NCI-H2171 treated with DMSO at 0.1 percent for 48 hours (cell line): ENCODE measurements around the gene GCAT.
A peak's percentile ranks its signal among the peaks of the same experiment; 100 is the strongest.

Source experiments
- DNase-seq: peaks from one replicate; lab custom pipeline; 2025; lab: John Stamatoyannopoulos, UW

GCAT gene

DNA sequence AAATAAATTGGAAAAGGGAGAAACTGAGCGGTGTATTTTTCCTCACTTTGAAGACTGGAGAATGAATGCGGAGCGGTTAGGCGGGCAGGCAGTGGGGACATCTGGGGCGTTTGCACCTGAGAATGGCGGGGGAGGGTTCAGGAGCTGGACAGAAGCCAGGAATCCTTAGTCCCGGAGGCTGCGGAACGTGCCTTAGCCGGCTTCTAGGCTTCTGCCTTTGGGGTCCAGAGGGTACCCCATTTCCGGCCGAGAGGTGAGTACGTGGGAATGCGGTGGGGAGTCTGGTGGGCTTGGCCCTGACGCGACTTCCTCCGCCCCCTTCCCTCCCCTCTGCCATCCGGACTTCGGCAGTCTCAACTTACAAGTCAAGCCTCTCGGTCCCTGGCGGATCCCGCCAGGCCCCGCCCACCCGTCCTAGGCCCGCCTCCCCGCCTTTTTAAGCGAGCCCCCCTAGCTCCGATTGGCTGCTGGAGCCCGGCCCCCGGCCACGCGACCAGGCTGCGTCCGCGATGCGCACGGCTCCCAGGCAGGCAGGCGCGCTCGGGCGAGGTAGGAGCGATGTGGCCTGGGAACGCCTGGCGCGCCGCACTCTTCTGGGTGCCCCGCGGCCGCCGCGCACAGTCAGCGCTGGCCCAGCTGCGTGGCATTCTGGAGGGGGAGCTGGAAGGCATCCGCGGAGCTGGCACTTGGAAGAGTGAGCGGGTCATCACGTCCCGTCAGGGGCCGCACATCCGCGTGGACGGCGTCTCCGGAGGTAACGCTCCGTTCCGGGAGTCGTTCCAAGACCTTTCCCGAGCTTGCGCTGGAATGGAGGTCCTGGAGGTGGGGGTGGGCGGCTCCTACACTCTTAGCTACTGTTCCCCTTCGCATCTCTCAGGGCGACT, at the start of gene GCAT:
Gene GCAT, plus strand, starts transcription at position 525 of the 884 bp plus-strand sequence. Its CDS starts 34 bp downstream, at position 559.
- peak; percentile 98 for DNase-seq

DNA sequence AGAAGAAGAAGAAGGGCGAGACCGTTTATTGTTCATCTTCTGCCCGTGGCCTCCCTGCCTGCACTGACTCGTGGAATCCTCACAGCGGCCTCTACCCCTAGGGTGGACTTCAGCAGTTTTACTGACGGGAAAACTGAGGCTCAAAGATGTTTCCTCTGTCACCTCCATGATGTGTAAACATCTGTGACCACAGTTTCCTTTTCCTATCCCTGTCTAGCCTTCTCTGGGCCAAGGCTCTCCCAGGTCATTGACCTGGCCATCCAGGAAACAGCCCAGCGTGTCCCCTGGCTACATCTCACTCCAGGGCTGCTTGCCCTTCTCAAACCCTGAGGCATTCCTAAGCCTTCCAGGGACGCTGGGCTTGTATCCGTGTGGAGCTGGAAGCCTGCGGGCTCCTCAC, 49.0 kb upstream of the GCAT start:
- no peak for DNase-seq

GRCh38 chr22:37759281-37759680, 48.5 kb upstream of the GCAT start:
- no peak for DNase-seq

GRCh38 chr22:37760152-37760551, 47.6 kb upstream of the GCAT start:
- no peak for DNase-seq

DNA sequence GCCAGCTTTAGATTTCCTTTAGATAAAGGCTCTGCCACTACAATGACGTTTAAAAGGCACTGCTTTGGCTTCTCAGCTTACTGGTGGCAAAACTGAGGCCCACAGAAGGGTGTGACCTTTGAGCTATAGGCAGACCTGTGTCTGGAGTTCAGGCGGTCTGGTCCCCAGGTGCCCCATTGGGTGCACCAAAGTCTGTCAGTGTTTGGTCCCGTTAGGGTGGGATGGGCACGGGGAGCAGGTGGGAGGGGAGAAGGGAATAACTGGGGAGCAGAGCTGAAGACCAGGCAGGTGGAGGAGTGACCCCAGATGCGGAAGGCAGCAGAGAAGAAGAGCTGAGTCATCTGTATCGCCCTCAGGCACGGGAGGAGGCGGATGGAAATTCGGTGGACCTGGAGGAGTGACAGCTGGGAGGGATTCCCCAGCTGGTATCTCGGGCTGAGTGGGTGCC, 45.3 kb upstream of the GCAT start:
- peak; percentile 48 for DNase-seq

DNA sequence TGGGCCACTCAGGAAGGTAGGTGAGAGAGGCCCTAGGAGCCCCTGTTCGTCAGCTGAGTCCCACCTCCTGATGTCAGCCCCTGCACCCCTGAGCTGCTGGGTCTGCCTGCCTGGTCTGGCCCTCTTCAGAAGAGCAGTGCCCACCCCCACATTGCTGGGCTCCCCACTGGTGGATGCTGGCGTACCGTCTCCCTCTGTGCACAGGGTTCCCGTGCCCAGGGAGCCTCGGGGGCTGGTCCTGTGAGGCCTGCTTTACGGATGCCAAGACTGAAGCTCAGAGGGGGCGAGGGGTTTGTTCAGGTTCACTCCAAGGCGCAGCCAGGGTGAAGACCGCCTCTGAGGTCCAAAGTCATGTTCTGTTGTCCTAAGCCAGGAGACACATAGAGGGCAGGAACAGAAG, 44.7 kb upstream of the GCAT start:
- DNase-seq: no peak

- peak; percentile 85 for DNase-seq
Measured at GRCh38 chr22:37763652-37764051, 44.1 kb upstream of the GCAT start.

DNA sequence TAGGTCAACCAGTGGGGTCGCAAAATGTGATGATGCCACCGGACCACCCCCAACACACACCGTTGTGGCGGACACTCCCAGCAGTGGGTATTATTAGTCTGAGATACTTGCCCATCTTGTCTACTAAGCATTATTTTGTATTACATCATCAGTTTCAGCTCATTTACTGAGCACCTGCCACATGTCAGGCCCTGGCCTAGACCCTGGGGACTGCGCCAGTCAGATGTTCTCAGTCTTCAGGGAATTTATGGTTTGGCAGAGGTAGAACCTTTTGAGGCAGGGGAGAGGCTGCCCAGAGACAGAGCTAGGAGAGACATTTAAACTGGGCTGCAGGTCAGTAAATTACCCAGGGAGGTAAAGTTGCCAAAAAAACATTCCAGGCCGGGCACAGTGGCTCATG, 43.1 kb upstream of the GCAT start:
- peak; percentile 89 for DNase-seq

- DNase-seq: no peak
Measured at GRCh38 chr22:37765498-37765897, 42.2 kb upstream of the GCAT start.

DNA sequence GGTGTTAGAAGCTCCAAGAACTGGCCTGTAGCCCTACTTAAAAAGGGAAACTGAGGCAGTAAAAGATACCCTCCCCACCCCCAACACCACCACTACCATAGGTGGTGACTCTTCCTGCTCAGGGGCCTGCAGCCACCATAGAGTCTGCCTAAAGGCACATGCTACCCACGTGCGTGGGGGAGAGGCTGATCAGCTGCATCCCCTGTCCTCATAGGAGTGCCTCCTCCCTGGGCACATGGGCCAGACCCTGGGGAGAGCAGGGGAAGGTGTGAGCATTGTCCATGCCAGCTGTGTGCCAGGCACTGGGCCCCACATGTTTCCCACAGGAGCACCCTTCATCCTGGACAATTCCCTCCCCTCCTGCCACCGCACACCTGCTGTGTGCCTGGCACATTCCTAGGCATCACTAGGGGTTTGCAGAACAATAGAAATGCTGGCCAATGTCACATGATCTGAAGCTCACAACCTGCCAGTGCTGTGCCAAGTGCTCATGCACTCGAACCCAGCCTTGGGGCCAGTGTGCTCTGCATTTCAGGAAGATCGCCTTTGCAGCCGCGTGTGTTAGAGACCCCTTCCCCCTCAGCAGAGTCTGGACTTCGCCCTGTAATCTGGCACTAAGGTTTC, 41.7 kb upstream of the GCAT start:
- DNase-seq: no peak

DNA sequence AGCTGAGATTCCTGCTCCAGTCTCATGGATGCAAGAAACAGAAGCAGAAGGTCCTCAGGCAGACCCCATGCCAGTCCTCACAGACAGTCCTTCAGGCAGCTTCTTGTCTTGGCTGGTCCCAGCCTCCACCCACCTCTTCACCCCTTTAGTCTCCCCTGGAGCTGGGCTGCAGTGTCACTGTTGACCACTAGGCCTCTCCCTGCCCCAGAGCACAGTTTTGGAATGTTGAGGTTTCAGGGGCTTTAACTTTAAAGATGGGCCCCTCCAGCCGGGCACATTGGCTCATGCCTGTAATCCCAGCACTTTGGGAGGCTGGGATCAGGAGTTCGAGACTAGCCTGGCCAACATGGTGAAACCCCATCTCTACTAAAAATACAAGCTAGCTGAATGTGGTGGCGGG, 39.5 kb upstream of the GCAT start:
- DNase-seq: no peak

- DNase-seq: no peak
Measured at GRCh38 chr22:37769056-37769455, 38.7 kb upstream of the GCAT start.

DNA sequence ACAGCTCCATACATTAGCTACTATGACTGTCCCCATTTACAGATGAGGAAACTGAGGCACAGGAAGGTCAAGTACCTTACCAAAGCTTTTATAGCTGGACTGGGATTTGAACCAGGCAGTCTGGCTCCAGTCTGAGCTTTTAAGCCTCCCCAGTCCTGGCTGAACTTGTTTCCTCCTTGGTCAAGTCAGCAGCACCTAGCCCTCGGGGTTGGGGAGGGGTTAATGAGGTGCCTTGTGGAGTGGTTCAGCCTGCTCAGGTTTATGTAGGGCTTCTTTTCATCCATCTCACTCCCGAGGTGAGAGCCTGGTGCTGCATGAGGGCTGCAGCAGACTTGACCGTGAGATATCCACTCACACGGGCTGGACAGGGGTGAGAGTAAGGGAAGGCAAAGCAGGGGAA, 36.7 kb upstream of the GCAT start:
- no peak for DNase-seq

- no peak for DNase-seq
Measured at GRCh38 chr22:37771702-37772427, 35.9 kb upstream of the GCAT start.

DNA sequence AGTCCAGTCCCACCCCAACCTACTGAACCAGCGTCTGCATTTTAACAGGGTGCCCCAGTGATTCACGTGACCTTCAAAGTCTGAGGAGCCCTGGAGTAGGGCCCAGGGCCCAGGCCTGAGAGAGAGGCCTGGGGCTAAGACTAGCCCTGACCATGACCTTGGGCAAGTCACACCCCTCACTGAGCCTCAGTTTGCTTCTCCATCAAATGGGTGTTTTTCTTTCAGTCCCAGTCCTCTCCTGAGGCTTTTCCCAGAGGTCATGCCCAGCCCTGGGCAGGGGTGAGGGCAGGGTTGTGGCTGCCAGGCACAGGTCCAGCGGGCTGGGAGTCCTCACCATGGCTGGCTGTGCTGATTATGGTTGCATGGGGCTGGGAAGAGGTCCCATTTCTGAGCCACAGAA, 33.0 kb upstream of the GCAT start:
- DNase-seq: no peak

DNA sequence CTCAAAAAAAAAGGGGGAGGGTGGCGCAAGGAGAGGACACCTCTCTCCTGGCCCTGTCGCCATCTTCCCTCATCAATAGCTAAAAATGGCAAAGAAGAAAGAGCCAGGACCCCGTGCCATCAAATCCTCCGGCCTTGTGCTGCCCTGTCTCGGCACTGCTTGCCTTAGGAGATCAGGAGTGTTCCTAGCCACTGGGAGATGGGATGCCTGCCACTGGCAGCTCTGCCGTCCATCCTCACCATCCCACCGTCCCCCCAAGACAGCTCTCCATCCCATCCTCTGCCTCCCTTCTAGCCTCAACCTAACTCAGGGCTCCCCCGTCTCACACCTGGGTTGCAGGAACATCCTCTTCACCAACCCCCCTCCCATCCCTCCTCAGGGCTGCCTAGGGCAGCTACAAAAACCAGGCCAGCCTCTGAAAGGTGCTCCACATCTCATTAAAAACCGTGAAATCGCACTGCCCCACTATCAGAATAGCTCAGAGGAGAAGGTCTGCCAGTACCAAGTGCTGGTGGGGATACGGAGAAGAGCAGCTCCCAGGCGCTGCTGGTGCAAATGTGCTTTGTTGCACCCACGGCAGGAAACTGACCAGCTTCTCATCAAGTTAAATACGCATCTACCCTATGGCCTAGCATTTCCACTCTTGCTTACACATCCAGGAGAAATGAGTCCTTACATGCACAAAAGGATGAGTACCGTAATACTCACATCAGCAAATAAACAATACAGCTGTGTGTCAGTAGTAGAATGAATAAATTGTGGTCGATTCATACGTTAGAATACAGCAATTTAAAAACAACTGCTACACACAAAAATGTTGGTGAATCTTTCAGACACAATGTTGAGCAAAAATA, 31.7 kb upstream of the GCAT start:
- DNase-seq: no peak

- DNase-seq: no peak
Measured at GRCh38 chr22:37776639-37777005, 31.1 kb upstream of the GCAT start.

- DNase-seq: peak; percentile 40
Measured at GRCh38 chr22:37777122-37777687, 30.5 kb upstream of the GCAT start.

GRCh38 chr22:37778370-37779009, 29.2 kb upstream of the GCAT start:
- DNase-seq: no peak

DNA sequence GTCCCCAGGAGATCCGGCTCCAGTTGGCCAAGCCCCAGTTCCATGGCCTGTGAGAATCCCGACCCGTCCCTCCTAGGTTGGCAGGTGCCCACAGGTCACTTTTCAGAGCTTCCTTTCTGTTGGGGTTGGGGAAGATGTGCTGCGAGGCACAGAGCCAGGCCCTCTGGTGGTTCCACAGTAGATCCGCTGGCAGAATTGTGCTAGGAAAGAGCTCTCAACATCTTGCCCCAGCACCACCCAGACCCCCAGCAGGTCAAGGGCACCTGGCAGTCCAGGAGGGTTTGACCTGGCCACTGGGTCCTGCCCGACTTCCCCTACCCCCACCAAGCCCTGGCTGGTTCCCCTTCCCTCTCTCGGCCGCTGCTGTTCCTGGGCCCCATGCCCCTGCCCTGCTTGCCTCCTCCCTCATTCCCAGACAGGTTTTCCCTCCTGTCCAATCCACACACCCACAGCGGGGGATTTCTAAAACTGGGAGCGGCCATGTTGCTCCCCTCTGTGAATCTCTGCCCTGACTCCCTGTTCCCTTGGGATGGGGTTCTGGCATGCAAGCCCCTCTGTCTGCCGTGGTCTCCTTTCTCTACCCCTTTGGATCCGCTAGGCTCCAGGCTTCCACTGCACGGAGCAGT, 26.2 kb upstream of the GCAT start:
- no peak for DNase-seq
